Measurements from ENCODE around the gene FAM20C. TPM values are rescaled to one million over a fixed set of nuclear protein-coding genes. Genes with fewer than 3 reads are reported as not detected.
"Not testable (repeated sequence)": the region's sequence is repeated elsewhere in the genome, so short reads cannot be mapped to it uniquely, and the experiment has no call there.

Gene FAM20C
- total and polyA plus RNA-seq, 3 experiments from 2014 or later: 3.2 to 3.6 TPM; not detected in 1

DNA sequence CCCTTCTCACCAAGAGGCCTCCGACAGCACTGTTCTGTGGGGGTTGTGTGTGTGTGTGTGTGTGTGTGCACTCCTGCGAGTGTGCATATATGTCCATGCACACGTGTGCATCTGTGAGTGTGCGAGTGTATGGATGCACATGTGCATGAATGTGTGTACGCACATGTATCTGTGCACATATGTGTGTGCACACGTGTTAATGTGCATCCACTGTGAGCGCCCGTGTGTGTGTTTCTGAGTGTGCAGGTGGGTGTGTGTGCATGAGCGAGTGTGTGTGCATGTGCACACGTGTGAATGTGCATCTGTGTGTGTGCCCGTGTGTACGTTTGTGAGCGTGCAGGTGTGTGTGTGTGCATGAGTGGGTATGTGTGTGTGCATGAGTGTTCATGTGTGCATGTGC lies 49.1 kb downstream of the FAM20C start:
- no peaks in the 10 kb centered on the region for H3K27me3 ChIP-seq (ENCODE audit: insufficient read depth, low read length, poor library complexity, severe bottlenecking)
- no peaks in the 10 kb centered on the region for H3K4me1 Mint-ChIP-seq
- no peak for DNase-seq
- no peak overlapping the region for H3K27ac Mint-ChIP-seq
- ChIA-PET POLR2A (no interaction called here), CTCF (no interaction called here)
- no peaks in the 10 kb centered on the region for H3K9me3 ChIP-seq (ENCODE audit: low read length)
- H3K4me3 Mint-ChIP-seq: no peak overlapping the region
- no peaks in the 10 kb centered on the region for H3K27me3 Mint-ChIP-seq
- no peak overlapping the region for H3K4me3 ChIP-seq (ENCODE audit: low read length)
- no peaks in the 10 kb centered on the region for H3K36me3 Mint-ChIP-seq
- H3K36me3 ChIP-seq (ENCODE audit: insufficient read depth, low read length): no peaks in the 10 kb centered on the region
- H3K4me1 ChIP-seq (ENCODE audit: insufficient read depth, low read length): no peaks in the 10 kb centered on the region
- no peak overlapping the region for H3K27ac ChIP-seq (ENCODE audit: low read depth, low read length)
- no peaks in the 10 kb centered on the region for H3K9me3 Mint-ChIP-seq

DNA sequence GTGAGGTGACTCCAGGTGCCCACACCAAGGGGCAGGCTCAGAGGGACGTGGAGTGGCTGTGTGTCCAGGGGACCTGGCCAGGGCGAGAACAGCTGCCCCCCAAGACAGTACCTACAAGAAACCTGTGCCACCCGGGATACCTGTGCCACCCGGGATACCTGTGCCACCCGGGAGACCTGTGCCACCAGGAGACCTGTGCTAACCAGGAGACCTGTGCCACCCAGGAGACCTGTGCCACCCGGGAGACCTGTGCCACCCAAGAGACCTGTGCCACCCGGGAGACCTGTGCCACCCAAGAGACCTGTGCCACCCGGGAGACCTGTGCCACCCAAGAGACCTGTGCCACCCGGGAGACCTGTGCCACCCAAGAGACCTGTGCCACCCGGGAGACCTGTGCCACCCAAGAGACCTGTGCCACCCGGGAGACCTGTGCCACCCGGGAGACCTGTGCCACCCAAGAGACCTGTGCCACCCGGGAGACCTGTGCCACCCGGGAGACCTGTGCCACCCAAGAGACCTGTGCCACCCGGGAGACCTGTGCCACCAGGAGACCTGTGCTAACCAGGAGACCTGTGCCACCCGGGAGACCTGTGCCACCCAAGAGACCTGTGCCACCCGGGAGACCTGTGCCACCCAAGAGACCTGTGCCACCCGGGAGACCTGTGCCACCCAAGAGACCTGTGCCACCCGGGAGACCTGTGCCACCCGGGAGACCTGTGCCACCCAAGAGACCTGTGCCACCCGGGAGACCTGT lies 50.6 kb downstream of the FAM20C start:
- DNase-seq; H3K36me3 ChIP-seq (ENCODE audit: insufficient read depth, low read length); H3K9me3 Mint-ChIP-seq; H3K4me3 ChIP-seq (ENCODE audit: low read length); H3K27ac ChIP-seq (ENCODE audit: low read depth, low read length); POLR2A ChIA-PET; H3K4me1 Mint-ChIP-seq; H3K9me3 ChIP-seq (ENCODE audit: low read length); H3K27me3 ChIP-seq (ENCODE audit: insufficient read depth, low read length, poor library complexity, severe bottlenecking); H3K4me1 ChIP-seq (ENCODE audit: insufficient read depth, low read length); H3K27me3 Mint-ChIP-seq; H3K4me3 Mint-ChIP-seq; H3K36me3 Mint-ChIP-seq; H3K27ac Mint-ChIP-seq; CTCF ChIA-PET: not testable (repeated sequence)

DNA sequence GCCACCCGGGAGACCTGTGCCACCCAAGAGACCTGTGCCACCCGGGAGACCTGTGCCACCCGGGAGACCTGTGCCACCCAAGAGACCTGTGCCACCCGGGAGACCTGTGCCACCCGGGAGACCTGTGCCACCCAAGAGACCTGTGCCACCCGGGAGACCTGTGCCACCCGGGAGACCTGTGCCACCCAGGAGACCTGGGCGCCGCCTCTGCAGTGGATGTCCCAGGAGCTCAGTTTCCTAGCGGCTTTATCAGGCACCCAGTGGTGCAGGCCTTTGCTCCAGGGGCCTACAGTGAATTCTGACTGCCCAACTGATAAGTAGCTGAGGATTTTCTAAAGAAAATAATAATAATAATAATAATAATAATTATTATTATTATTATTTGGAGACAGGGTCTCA lies 51.2 kb downstream of the FAM20C start:
- H3K4me1 Mint-ChIP-seq; H3K27ac ChIP-seq (ENCODE audit: low read depth, low read length); CTCF ChIA-PET: not testable (repeated sequence)

DNA sequence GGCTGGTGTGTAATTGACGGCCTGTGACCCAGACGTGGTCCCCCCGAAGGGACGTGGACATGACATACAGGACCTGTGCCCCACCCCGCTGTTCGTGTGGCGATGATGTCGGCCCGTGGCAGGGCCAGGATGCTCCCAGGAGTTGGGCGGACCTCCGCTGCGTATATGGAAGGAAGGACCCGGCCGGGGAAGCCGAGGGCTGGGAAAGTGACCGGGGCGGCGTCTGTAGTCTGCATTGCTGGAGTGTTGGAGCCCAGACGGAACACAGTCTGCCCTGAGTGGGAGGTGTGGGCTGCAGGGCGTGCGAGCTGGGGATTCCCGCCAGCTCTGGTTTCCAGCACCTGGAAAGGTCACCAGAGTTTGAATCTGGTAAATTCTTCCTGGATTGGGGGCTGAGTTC lies 52.6 kb downstream of the FAM20C start:
- Mint-ChIP-seq H3K27ac (no peak overlapping the region), H3K27me3 (peaks cover 0 to 2% of the 10 kb centered on the region in 2 donors), H3K9me3 (no peaks in the 10 kb centered on the region), H3K36me3 (no peaks in the 10 kb centered on the region), H3K4me1 (no peaks in the 10 kb centered on the region), H3K4me3 (no peak overlapping the region)
- Histone ChIP-seq H3K4me3 (ENCODE audit: low read length) (no peak overlapping the region), H3K9me3 (ENCODE audit: low read length) (no peaks in the 10 kb centered on the region), H3K27ac (ENCODE audit: low read depth, low read length) (no peak overlapping the region), H3K27me3 (ENCODE audit: insufficient read depth, low read length, poor library complexity, severe bottlenecking) (no peaks in the 10 kb centered on the region), H3K36me3 (ENCODE audit: insufficient read depth, low read length) (no peaks in the 10 kb centered on the region), H3K4me1 (ENCODE audit: insufficient read depth, low read length) (no peaks in the 10 kb centered on the region)
- DNase-seq: no peak
- ChIA-PET CTCF (no interaction called here), POLR2A (no interaction called here)

More for the DNA sequence above, 51.2 kb downstream of the FAM20C start:
- H3K4me3 Mint-ChIP-seq; H3K36me3 ChIP-seq (ENCODE audit: insufficient read depth, low read length); POLR2A ChIA-PET; H3K36me3 Mint-ChIP-seq; H3K4me3 ChIP-seq (ENCODE audit: low read length); H3K9me3 Mint-ChIP-seq; H3K4me1 ChIP-seq (ENCODE audit: insufficient read depth, low read length); H3K27ac Mint-ChIP-seq; DNase-seq; H3K27me3 Mint-ChIP-seq; H3K27me3 ChIP-seq (ENCODE audit: insufficient read depth, low read length, poor library complexity, severe bottlenecking); H3K9me3 ChIP-seq (ENCODE audit: low read length): not testable (repeated sequence)

DNA sequence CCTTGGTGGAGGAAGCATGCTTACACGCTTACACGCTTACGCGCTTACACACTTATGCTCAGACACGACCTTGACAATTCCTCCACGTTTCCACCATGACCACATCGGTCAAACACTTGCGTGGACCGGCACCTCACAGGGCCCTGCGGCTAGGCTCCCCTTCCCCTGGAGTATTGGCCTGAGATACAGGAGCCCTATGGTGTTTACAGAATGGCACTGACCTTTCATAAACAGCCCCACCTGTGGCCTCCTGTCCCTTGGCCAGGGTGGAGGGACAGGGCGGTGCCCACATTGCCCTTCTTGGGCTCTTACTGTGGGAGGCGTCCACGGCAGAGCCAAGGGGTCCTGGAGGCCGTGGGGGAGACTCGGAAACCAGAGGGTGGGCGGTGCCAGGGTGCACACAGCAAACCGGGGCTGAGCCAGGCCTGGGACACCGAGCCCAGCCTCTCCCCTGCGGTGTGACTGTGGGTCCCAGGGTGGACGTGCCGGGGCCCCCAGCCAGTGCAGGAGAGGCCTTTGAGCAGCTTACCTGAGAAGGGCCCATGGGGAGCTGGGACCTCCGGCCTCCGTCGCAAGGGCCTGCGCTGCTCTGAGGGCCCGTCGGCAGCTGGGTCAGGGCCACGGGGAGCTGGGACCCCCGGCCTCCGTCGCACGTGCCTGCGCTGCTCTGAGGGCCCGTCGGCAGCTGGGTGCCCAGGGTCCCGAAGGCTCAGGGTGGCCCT lies 53.4 kb downstream of the FAM20C start:
- Histone ChIP-seq H3K4me3 (ENCODE audit: low read length) (no peak overlapping the region), H3K27me3 (ENCODE audit: insufficient read depth, low read length, poor library complexity, severe bottlenecking) (no peaks in the 10 kb centered on the region), H3K4me1 (ENCODE audit: insufficient read depth, low read length) (no peaks in the 10 kb centered on the region), H3K36me3 (ENCODE audit: insufficient read depth, low read length) (no peaks in the 10 kb centered on the region), H3K9me3 (ENCODE audit: low read length) (no peaks in the 10 kb centered on the region), H3K27ac (ENCODE audit: low read depth, low read length) (no peak overlapping the region)
- peaks cover 0 to 4% of the 10 kb centered on the region in 2 donors for H3K27me3 Mint-ChIP-seq
- CTCF ChIA-PET: no interaction called here
- no peak overlapping the region for H3K4me3 Mint-ChIP-seq
- no peaks in the 10 kb centered on the region for H3K9me3 Mint-ChIP-seq
- POLR2A ChIA-PET: no interaction called here
- no peaks in the 10 kb centered on the region for H3K36me3 Mint-ChIP-seq
- no peak overlapping the region for H3K27ac Mint-ChIP-seq
- no peak for DNase-seq
- H3K4me1 Mint-ChIP-seq: no peaks in the 10 kb centered on the region

DNA sequence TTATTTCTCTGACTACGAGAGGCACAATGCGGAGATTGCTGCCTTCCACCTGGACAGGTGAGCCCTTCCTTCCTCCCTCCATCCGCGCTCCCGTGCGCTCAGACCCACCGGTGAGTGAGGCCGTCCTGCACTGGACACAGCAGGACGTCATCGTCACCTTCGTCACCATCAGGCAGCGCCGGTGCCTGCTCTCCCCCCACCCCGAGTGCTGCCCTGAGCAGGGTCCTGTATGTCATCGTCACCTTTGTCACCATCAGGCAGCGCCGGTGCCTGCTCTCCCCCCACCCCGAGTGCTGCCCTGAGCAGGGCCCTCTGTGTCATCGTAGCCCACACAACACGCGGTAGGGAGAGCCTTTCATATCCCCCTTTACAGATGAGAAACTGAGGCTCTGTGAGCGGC lies 54.1 kb downstream of the FAM20C start:
- POLR2A ChIA-PET: no interaction called here
- no peak overlapping the region for H3K4me3 Mint-ChIP-seq
- no peaks in the 10 kb centered on the region for H3K4me1 ChIP-seq (ENCODE audit: insufficient read depth, low read length)
- H3K27me3 ChIP-seq (ENCODE audit: insufficient read depth, low read length, poor library complexity, severe bottlenecking): no peaks in the 10 kb centered on the region
- no peak overlapping the region for H3K4me3 ChIP-seq (ENCODE audit: low read length)
- no peak for DNase-seq
- no peaks in the 10 kb centered on the region for H3K4me1 Mint-ChIP-seq
- CTCF ChIA-PET: no interaction called here
- no peak overlapping the region for H3K27ac ChIP-seq (ENCODE audit: low read depth, low read length)
- H3K9me3 Mint-ChIP-seq: no peaks in the 10 kb centered on the region
- no peaks in the 10 kb centered on the region for H3K9me3 ChIP-seq (ENCODE audit: low read length)
- H3K36me3 ChIP-seq (ENCODE audit: insufficient read depth, low read length): no peaks in the 10 kb centered on the region
- H3K36me3 Mint-ChIP-seq: no peaks in the 10 kb centered on the region
- no peak overlapping the region for H3K27ac Mint-ChIP-seq
- peaks cover 0 to 5% of the 10 kb centered on the region in 2 donors for H3K27me3 Mint-ChIP-seq

DNA sequence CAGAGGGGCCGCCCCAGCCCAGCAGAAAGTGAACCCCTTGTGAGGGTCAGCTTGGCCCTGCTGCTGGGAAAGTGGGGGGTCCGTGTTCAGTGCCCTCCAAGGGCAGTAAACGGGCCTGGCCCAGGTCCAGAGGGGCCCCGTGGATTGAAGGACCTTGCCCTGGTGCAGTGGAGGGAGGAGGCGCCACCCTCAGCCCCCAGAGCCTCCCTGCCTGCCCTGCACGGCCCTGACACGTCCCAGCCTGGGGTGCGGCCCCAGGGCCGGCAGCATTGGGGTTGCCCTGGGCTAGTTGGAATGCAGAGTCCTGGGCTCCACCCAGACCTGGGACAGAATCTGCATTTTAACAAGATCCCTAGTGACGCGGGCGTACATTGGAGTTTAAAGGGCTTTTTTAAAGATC lies 54.8 kb downstream of the FAM20C start:
- no peak for DNase-seq
- CTCF ChIA-PET: no interaction called here
- Mint-ChIP-seq H3K9me3 (no peaks in the 10 kb centered on the region), H3K27me3 (peaks cover 0 to 5% of the 10 kb centered on the region in 2 donors), H3K27ac (no peak overlapping the region), H3K36me3 (no peaks in the 10 kb centered on the region), H3K4me3 (no peak overlapping the region), H3K4me1 (no peaks in the 10 kb centered on the region)
- Histone ChIP-seq H3K27ac (ENCODE audit: low read depth, low read length) (no peak overlapping the region), H3K27me3 (ENCODE audit: insufficient read depth, low read length, poor library complexity, severe bottlenecking) (no peaks in the 10 kb centered on the region), H3K4me3 (ENCODE audit: low read length) (no peak overlapping the region), H3K9me3 (ENCODE audit: low read length) (no peaks in the 10 kb centered on the region), H3K36me3 (ENCODE audit: insufficient read depth, low read length) (no peaks in the 10 kb centered on the region), H3K4me1 (ENCODE audit: insufficient read depth, low read length) (no peaks in the 10 kb centered on the region)
- POLR2A ChIA-PET: no interaction called here

DNA sequence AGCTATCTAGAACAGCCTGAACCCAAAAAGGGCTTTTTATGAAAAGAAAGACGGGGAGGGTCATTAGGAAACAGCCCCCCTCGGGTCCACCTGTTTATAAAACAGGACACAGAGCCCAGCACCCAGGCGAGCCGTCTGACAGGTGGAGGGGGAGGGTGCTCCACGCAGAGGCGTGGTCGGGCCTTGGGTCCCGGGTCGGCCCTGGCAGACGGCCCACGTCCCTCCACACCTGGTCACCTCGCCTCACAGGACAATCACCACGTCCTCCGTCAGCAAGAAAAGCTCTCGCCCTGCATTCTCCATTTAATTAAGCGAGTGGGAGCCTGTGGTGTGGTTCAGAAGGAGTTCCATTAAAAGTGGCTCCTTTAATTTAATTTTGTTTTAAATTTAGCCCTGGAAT lies 55.3 kb downstream of the FAM20C start:
- no peak overlapping the region for H3K27ac Mint-ChIP-seq
- no peaks in the 10 kb centered on the region for H3K4me1 Mint-ChIP-seq
- H3K27me3 Mint-ChIP-seq: peaks cover 0 to 5% of the 10 kb centered on the region in 2 donors
- DNase-seq: no peak
- H3K4me3 ChIP-seq (ENCODE audit: low read length): no peak overlapping the region
- CTCF ChIA-PET: no interaction called here
- no peaks in the 10 kb centered on the region for H3K36me3 Mint-ChIP-seq
- H3K36me3 ChIP-seq (ENCODE audit: insufficient read depth, low read length): no peaks in the 10 kb centered on the region
- no peak overlapping the region for H3K4me3 Mint-ChIP-seq
- H3K27me3 ChIP-seq (ENCODE audit: insufficient read depth, low read length, poor library complexity, severe bottlenecking): no peaks in the 10 kb centered on the region
- H3K9me3 ChIP-seq (ENCODE audit: low read length): no peaks in the 10 kb centered on the region
- H3K4me1 ChIP-seq (ENCODE audit: insufficient read depth, low read length): no peaks in the 10 kb centered on the region
- H3K27ac ChIP-seq (ENCODE audit: low read depth, low read length): no peak overlapping the region
- no peaks in the 10 kb centered on the region for H3K9me3 Mint-ChIP-seq
- POLR2A ChIA-PET: no interaction called here
